HG03066 (cell line): ENCODE measurements around the gene SRM.
"Not testable (repeated sequence)": the region's sequence is repeated elsewhere in the genome, so short reads cannot be mapped to it uniquely, and the experiment has no call there.

Source experiments
- ATAC-seq: cut with Tn5 transposase; IDR thresholded peaks from one replicate; pipeline ENCODE4 v1.9.1; 2021; ENCODE audit warnings: low read depth; ENCODE audit not compliant: unreplicated experiment

Gene SRM

GRCh38 chr1:11065796-11066195 lies 6.0 kb upstream of the SRM start:
- ATAC-seq, result no peak

DNA sequence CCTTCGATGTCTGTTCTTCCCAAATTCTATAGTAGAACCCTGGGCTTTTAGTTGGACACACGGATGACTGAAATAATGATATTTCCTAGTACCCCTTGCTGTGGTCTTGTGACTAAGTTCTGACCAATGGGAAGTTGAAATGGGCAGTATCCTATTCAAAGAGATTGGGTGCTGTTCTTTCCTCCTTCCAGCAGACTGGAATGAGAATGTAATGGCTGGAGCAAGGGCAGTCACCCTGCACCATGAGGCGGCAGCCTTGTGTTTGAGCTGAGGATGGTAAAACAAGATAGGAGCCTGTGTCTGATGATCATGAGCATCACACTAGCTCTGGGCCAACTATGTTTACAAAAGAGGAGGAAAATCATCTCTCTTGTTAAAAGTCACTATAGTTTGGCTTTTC lies 5.1 kb upstream of the SRM start:
- no peak for ATAC-seq

DNA sequence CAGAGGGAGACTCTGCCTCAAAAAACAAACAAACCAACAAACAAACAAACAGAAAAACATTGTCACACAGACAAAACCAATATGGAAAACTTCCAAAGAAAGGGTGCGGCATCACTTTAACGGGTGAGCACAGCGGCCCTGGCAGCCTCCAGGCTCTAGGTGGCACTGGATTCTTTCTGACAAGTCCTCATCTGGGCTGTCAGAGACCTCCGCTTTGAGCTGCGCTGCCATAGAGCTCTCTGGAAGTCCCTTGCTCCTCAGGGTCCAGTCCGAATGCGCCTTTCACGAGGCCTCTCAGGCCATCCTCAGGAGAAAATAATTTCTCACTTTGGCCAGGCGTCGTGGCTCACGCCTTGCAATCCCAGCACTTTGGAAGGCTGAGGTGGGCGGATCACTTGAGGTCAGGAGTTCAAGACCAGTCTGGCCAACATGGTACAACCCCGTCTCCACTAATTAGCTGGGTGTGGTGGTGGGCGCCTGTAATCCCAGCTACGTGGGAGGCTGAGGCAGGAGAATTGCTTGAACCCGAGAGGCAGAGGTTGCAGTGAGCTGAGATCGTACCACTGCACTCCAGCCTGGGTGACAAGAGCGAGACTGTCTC lies 4.2 kb upstream of the SRM start:
- ATAC-seq, result not testable (repeated sequence)

DNA sequence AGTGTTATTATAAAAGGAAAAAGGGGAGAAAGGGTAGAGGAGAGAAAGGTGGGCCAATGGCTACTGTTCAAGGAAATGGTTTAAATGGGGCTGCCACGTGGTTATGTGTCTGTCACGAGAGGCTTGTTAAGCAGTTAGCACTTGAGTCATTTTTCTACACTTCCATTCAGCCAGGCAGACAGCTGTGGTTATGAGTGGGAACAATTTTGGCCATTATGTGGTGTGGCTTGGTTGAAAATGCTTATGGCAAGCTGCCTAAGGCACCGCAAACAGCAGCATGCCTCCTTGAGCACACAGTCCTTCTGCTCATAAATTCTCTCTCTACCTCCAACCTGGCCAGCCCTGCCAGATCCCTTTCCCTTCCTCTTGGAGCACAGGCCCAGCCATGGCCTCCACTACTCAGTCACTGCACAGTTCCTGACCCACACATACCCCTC lies 3.2 kb upstream of the SRM start:
- no peak for ATAC-seq

DNA sequence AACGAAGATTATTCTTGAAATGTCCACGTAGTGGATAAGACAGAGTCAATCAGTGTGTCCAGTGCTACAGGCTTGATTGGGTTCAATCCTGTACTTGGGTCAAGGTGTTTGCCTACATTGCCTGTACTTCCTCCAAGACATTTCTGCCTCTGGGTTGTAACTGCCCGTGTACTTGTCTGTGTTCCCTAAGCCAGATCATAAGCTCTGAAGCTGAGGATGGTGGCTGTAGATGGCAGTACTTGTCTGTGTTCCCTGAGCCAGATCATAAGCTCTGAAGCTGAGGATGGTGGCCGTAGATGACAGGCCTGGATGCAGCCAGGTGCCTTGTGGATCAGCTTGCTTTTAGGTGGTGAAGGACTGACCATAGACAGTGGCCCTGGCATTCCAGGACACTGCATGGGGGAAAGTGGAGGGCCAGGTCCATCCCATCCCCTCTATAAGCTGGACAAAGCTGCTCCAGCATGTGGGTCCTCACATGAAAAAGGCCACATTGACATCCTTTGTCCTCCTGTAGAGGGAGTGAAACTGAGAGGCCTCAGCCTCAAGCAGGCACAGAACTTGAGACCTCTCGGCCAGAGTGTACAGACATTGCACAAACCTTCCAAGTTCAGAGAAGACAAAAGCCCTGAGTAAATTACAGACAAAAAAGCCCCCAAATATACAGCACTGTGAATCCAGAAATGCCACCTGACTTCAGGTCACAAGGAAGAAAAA lies 2.0 kb upstream of the SRM start:
- no peak for ATAC-seq

GRCh38 chr1:11059155-11059967 lies 457 bp downstream of the SRM start:
- ATAC-seq, result peak; percentile 24

DNA sequence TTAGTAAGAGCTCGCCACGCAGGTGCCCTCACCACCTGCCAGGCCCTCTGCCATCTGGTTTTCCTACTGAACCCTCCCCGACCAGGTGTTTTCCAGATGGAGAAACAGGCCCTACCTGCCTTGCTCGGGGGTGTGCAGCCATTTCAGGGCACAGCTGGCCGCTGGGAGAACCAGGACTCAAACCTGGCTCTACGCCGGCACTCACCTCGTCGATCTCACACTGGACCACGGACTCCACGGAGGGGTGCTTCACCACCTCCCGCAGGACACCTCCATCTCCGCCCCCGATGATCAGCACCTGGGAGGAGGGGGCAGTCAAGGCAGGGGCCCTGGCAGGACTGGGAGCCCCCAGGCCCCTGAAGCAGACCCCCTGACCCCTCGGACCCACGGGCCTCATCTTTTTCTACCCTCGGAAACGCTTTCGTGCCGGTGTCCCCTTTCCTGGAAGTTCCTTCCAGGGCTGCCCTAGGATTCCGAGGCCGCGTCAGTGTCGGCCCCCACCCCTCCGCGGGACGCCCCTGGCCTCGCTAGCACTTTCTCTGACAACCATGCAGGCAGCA lies 1.1 kb downstream of the SRM start:
- ATAC-seq, result no peak

- no peak for ATAC-seq
These were observed 1.8 kb downstream of the SRM start for GRCh38 chr1:11058026-11058425.

GRCh38 chr1:11057477-11057876 lies 2.3 kb downstream of the SRM start:
- no peak for ATAC-seq

- no peak for ATAC-seq
These were observed 3.3 kb downstream of the SRM start for GRCh38 chr1:11056504-11056903.

DNA sequence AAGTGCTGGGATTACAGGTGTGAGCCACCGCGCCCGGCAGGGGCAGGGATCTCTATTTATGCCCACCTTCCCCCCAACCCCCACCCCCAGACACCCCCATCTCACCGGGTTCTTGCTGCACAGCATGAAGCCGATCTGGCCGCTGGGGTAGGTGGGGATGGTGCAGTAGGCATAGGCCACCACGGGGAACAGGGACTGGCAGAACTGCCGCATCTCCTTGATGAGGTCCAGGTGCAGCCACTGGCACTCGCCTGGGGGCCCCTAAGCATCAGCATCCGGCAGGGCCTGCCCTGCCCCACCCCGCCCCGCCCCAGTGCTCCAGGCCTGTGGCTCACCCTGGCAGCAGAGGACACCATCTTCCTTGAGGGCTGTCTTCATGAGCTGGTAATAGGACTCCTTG lies 4.1 kb downstream of the SRM start:
- ATAC-seq, result no peak

GRCh38 chr1:11054666-11055065 lies 5.2 kb downstream of the SRM start:
- no peak for ATAC-seq

DNA sequence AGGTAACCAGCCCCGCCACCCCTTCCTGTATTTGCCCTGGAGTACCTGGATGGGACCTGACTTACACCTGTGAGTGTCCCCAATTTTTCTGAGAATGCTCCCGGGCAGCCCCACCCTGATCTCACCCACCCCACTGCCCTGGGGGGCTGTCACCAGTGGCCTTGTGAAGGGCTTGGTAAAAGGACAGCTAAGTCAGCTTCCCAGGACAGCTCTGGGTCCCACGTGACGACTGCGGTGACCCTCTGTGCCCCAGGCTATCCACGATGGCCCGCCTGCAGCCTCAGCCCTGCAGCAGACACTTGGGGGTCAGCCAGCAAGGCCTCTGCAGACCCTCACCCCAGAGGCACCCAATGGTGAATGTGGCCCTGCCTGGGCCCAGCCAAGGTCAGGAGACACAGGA lies 5.6 kb downstream of the SRM start:
- ATAC-seq, result no peak

DNA sequence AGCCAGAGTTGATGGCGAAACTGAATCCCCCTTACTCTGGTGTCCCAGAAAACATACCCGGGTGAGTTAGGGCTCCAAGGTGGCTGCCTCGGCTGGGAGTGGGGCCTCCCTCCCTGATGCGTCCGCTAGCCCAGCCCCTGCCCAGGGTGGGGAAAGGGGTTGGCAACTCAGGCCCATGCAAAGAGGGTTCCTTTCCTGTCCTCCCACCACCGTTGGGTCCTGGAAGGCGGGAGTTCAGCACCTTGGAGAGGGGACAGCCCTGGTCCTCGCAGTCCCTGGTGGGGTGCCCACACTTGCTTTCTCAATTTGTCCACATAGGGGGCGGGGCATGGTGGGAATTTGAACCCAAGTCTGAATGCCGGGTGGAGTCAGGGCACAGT lies 6.1 kb downstream of the SRM start:
- ATAC-seq, result no peak

DNA sequence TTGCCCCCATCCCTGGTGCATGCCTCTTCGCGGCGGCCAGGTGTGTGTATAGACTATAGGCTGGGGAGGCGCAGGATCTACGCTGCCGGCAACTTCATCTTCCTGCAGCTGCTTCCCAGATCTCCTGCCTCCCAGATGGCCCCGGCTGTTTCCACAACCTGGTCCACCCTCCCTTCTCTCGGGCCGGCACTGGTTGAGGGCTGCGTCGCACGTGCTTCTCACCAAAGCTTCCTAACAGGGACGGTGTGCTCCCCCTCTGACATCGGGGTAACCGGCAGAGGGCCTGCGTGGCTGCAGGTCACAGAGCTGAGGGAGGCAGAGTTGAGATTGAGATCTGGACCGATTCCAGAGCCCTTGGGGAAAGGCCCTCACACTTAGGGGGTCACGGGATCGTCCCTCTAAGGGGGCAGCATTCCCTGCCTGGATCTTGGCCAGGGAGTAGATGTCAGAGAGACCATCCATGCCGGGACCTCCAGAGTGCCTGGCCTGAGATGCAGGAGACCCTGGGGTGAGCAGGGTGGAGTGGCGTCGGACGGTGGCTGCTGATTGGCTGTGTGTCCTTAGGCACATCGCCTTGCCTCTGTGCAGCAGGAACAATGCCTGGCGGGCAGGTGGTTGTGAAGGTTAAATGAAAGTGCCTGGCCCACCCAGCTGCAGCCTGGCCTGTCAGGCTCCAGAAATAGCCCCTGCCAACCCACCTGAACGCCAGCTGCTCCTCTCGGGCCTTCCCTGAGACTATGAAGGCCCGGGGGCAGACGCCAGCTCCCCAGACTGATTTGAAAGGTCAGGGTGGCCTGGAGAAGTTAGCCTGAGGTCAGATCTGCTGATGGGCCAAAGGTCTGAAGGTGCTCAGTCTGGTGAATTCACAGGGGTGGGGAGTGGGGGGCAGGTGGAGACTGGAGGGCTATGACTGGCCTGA lies 6.7 kb downstream of the SRM start:
- no peak for ATAC-seq

DNA sequence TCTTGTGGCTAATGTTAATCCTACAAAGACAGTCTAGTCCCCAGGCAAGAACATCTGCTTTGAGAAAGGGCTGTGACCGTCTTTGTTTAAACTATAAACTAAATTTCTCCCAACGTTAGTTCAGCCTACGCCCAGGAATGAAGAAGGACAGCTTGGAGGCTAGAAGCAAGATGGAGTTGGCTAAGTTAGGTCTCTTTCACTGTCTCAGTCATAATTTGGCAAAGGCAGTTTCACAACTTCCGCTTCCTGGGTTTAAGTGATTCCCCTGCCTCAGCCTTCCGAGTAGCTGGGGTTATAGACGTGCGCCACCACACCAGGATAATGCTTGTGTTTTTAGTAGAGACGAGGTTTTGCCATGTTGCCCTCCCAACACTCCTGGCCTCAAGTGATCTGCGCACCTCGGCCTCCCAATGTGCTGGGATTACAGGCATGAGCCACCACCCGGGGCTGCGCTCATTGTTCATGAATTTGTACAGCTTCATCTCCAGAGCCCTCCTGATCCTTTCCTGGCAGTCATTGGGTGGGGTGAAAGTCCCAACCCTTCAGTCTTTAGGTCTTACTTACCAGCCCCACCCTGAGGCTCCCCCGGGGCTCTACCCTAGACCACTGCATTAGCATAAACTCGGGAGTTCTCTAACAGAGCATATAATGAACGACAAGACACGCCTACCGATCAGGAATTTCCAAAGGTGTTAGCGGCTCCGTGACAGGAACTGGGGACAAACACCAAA lies 7.9 kb downstream of the SRM start:
- ATAC-seq, result no peak

DNA sequence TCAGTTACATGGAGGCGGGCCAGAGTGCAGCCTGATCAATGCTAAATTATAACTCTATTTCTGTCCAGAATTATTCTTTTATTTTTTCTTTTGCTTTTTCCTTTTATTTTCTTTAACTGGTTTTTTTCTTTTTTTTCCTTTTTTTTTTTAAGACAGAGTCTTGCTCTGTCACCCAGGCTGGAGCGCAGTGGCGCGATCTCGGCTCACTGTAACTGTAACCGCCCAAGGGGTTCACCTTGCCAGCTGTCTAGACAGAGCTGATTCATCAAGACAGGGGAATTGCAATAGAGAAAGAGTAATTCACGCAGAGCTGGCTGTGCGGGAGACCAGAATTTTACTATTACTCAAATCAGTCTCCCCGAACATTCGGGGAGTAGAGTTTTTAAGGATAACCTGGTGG lies 8.7 kb downstream of the SRM start:
- ATAC-seq, result not testable (repeated sequence)

- no peak for ATAC-seq
These were observed 13.0 kb downstream of the SRM start, which contains the start of gene MASP2 for GRCh38 chr1:11046625-11047365. TSS of gene MASP2 (minus strand) at chr1:11047239. CDS start at chr1:11047207, 32 bp downstream.

- ATAC-seq, result no peak
These were observed 13.6 kb downstream of the SRM start for GRCh38 chr1:11046270-11046566.
